ENCODE data around the gene CNPY1. TPM values are rescaled to one million over a fixed set of nuclear protein-coding genes. Genes with fewer than 3 reads are reported as not detected.
A peak's percentile ranks its signal among the peaks of the same experiment; 100 is the strongest.

Gene CNPY1
- total and polyA plus RNA-seq, 2 experiments from 2014 or later, result 0.15 TPM; not detected in 1

- Histone ChIP-seq H3K9me3 (ENCODE audit: low read depth) (no peaks in the 10 kb centered on the region), H3K36me3 (no peaks in the 10 kb centered on the region), H3K4me1 (ENCODE audit: low read depth) (no peaks in the 10 kb centered on the region), H3K27ac (no peak overlapping the region), H3K4me3 (peak overlapping the region; percentile 50), H3K27me3 (peaks cover 97% of the 10 kb centered on the region)
- no peak for DNase-seq (ENCODE audit: low read depth in 1 of 2, low spot score in 1 of 2)
- TF ChIP-seq CTCF (IDR thresholded peaks at IDR 0.05; ENCODE audit: low read depth, low read length), result no peak
Observed at GRCh38 chr7:155457544-155458110, 88.7 kb downstream of the CNPY1 start.

- TF ChIP-seq CTCF (IDR thresholded peaks at IDR 0.05; ENCODE audit: low read depth, low read length), result no peak
- Histone ChIP-seq H3K27me3 (peaks cover 97% of the 10 kb centered on the region), H3K4me1 (ENCODE audit: low read depth) (no peaks in the 10 kb centered on the region), H3K36me3 (no peaks in the 10 kb centered on the region), H3K27ac (no peak overlapping the region), H3K4me3 (peak overlapping the region; percentile 50), H3K9me3 (ENCODE audit: low read depth) (no peaks in the 10 kb centered on the region)
- peak; percentile 73 to 81 for DNase-seq (ENCODE audit: low read depth in 1 of 2, low spot score in 1 of 2)
Observed at GRCh38 chr7:155456738-155457543, 89.4 kb downstream of the CNPY1 start.

GRCh38 chr7:155455776-155456737 is 90.3 kb downstream of the CNPY1 start:
- Histone ChIP-seq H3K36me3 (no peaks in the 10 kb centered on the region), H3K4me1 (ENCODE audit: low read depth) (no peaks in the 10 kb centered on the region), H3K9me3 (ENCODE audit: low read depth) (no peaks in the 10 kb centered on the region), H3K4me3 (no peak overlapping the region), H3K27ac (no peak overlapping the region), H3K27me3 (peaks cover 97% of the 10 kb centered on the region)
- TF ChIP-seq CTCF (IDR thresholded peaks at IDR 0.05; ENCODE audit: low read depth, low read length), result no peak
- no peak for DNase-seq (ENCODE audit: low read depth in 1 of 2, low spot score in 1 of 2)

GRCh38 chr7:155455132-155455693 is 91.1 kb downstream of the CNPY1 start:
- Histone ChIP-seq H3K27me3 (peaks cover 97% of the 10 kb centered on the region), H3K9me3 (ENCODE audit: low read depth) (no peaks in the 10 kb centered on the region), H3K4me1 (ENCODE audit: low read depth) (no peaks in the 10 kb centered on the region), H3K27ac (no peak overlapping the region), H3K4me3 (no peak overlapping the region), H3K36me3 (no peaks in the 10 kb centered on the region)
- TF ChIP-seq CTCF (IDR thresholded peaks at IDR 0.05; ENCODE audit: low read depth, low read length), result no peak
- no peak for DNase-seq (ENCODE audit: low read depth in 1 of 2, low spot score in 1 of 2)

Measured in cardiac muscle cell (in vitro differentiated cells and primary cell).